Esophagus mucosa (tissue), 1 donor: ENCODE data around the gene G6PD. TPM values are rescaled to one million over a fixed set of nuclear protein-coding genes. Genes with fewer than 3 reads are reported as not detected.
A peak's percentile ranks its signal among the peaks of the same experiment; 100 is the strongest.

ENCODE experiments used
- ATAC-seq: fragments of 200-7000 bp; cut with Tn5 transposase; one replicate; pipeline ENCODE4 v1.9.1; 2020
- total RNA-seq: library from RNA; stranded (reverse); gene quantifications from one replicate; pipeline ENCODE4 v1.2.4, GENCODE V29; 2023
- donor health status: DM: yes; HTN: yes; CAD: no.

Gene G6PD
- total RNA-seq, 1 donor from 2014 or later = 75.4 TPM

DNA sequence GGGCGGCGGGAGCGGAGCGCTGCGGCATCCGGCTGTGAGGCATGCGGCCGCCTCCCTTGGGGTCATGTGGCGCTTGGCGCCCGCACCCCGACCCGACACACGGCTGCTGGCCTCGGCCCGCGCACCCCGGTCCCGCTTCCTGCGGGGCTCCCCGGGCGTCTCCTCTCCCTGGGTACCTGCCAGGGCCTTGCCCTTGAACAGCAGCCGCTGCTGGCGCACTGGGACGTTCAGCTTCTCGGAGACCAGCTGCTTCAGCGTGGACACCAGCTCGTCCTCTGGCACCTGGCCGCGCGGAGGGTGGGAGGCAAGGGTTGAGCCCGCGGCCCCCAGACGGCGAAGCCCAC, 60.6 kb downstream of the G6PD start:
- no peak for ATAC-seq

DNA sequence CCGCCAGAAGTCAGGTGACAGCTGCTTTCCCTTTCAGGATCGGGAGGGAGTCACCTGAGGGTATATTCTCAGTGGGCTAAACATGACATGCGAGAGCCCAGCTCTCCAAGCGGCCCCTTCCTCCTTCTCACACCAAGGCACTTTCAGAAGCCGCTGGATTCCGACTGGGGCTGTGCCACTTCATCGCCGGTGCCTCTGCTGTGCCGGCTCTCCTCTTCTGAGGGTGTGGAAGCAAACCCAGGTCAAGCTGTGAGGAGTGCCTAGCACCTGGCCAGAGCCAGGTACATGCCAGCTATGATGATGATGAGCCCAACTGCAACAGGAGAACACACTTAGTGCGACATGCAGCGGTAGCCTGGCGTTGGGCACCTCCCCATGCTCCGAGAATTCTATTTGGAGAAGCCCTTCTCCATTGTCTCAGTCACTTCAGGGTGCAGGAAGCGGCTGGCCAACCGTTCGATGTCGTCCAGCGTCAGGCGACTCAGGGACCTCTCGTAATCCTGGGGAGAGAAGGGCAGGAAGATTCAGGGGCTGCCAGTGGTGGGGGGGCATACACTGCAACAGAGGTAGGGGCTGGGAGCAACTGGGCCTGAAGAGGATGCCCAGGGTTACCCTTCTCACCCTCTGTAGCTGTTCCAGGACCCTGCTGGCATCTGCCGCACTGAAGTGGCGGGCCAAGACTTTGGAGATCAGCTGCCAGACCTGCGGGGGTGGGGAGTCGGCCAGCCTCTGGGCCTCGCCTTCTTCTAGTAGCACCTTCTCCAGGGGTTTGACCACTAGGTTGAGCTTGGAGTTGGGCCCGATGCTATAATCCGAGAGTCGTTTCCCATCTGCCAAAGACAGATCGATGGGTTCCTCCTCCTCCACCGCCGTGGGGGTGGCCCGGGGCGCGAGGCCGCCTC, 61.2 kb downstream of the G6PD start:
- no peak for ATAC-seq

DNA sequence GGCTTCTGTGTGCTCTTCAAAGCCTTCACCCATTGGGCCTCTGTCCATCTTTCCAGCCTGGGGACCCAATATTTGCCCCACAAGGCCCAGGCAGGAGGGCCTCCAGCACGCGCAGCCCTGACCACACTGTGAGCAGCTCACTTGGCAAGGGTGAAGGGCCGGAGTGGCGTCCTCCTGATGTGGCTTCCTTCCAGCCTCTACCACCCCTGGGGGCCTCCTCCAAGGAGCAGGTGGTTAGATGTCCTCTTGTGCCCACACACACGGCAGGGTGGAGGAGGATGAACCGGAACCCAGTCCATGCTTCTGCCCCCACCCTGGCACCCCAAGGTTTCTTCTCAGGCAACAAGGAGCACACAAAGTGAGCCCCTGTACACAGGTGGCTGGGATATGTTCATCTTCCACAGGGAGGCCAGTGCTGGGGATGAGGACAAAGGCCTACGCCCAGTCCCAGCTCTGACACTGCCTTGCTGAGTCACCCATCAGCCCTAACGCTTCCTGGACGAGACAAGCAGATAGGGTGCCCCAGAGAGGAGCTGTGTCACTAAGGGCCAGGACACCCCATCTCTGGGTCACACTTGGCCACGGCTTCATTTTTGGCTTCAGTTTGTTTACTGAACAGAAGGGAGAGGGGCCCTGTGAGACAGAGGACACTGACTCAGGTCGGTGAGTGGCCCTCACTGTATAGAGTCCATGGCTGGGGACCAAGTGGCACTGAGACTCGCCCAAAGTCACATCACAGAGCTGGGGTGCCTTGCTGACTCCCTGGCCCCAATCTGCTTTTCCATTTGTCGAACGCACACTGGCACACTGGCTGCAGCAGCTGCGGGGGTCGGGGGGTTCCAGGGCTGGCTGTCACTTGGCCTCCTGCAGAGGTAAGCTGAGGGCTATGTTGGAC, 62.1 kb downstream of the G6PD start:
- peak; percentile 68 for ATAC-seq

DNA sequence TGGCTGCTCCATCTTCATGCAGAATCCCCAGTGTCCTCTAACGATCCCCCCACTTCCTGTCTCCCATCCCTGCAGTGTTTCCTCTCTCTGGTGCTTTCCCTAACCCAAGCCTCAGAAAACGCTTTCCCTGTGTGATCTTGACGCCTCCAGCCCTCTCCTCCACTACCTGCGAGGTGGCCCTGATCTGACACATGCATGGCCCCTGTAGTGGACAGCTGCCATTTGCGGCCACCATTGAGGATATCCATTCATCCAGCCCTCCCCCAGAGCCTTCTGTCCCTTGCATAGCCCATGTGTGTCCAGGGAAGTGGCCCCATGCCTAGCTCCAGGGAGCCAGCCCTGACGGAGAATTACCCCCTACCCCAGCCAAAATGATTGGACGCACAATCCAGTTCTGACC, 63.3 kb downstream of the G6PD start:
- ATAC-seq = no peak

DNA sequence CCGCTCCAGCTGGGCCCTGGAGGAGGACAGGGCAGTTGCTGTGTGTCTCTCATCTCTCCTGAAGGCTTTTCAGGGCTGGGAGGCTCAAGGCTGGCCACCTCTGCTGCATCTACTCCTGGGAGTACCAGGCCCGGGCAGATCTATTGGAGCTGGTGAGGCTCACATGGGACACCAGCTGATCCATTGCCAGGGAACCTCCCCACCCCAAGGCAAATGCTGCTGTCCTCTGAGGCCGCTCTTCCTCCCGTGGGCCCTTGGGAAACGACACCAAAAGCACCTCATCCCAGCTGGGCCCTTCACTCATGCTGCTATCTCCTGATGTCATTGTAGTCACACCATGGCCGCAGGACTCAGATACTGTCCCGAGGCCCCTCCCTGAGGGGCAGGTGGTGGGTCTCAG, 63.9 kb downstream of the G6PD start:
- ATAC-seq = no peak

DNA sequence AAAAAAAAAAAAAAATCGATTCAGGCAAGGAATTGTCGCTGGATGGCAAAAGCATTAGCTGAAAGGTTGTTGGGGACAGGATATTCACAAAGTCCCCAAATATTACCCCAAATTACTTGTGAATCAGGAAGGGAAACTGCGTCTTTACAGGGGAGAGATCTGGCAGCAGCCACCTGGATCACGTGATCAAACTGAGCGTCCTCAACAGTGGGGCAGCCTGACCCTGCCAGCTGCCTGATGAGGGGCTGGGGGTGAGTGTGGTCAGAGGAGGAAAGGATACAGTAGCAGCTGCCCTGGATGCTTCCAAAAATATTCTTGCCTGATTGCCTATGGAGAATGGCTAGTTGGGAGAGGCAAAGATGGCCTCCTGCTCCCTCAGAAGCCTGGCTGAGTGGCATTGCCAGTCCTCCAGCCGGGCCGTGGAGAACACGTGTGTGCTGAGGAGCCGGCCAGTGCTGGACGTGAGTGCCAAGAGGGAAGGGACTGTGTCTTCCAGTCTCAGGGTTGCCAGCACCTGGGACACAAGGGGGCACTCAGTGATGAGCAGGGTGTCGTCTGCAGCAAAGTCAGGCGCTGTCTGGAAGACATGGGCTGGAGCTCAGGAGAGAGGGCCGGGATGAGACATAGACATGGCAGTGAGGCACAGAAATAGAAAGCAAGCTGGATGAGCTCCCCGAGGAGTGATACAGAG, 64.6 kb downstream of the G6PD start:
- no peak for ATAC-seq

Other genes starting within 250 kb of the G6PD start
- 417 TPM for gene FLNA, start 172.2 kb downstream of the G6PD start, total RNA-seq
- gene EMD, start 167.6 kb downstream of the G6PD start, total RNA-seq = 49.3 TPM
- gene RPL10, start 148.5 kb downstream of the G6PD start, total RNA-seq = 2,565 TPM
- gene DNASE1L1, start 137.6 kb downstream of the G6PD start, total RNA-seq = 22.8 TPM
- gene TAFAZZIN, start 135.3 kb downstream of the G6PD start, total RNA-seq = 18.1 TPM
- gene ATP6AP1, start 118.2 kb downstream of the G6PD start, total RNA-seq = 63.2 TPM
- gene GDI1, start 109.7 kb downstream of the G6PD start, total RNA-seq = 33.8 TPM
- gene FAM50A, start 102.7 kb downstream of the G6PD start, total RNA-seq = 17.9 TPM
- gene PLXNA3, start 88.6 kb downstream of the G6PD start, total RNA-seq = 7.1 TPM
- 15.1 TPM for gene LAGE3, start 67.6 kb downstream of the G6PD start, total RNA-seq
- 32.3 TPM for gene UBL4A, start 60.2 kb downstream of the G6PD start, total RNA-seq
- 20.6 TPM for gene SLC10A3, start 56.2 kb downstream of the G6PD start, total RNA-seq
- gene FAM3A, start 30.6 kb downstream of the G6PD start, total RNA-seq = 40.6 TPM
- 16.1 TPM for gene IKBKG, start 774 bp upstream of the G6PD start, total RNA-seq
- not detected for gene CTAG1A, start 38.3 kb upstream of the G6PD start, total RNA-seq
- gene CTAG1B, start 72.4 kb upstream of the G6PD start, total RNA-seq = not detected
- gene CTAG2, start 106.7 kb upstream of the G6PD start, total RNA-seq = not detected
- gene GAB3, start 204.2 kb upstream of the G6PD start, total RNA-seq = 0.52 TPM
- 44.8 TPM for gene DKC1, start 216.0 kb upstream of the G6PD start, total RNA-seq